ENCODE data around the gene SEMG1.

The SEMG1 gene

GRCh38 chr20:45206725-45207124 is at the start of gene SEMG1:
Gene SEMG1 (plus strand): TSS chr20:45207033. CDS start chr20:45207054, 21 bp downstream.
- DNase-seq, result no peak

DNA sequence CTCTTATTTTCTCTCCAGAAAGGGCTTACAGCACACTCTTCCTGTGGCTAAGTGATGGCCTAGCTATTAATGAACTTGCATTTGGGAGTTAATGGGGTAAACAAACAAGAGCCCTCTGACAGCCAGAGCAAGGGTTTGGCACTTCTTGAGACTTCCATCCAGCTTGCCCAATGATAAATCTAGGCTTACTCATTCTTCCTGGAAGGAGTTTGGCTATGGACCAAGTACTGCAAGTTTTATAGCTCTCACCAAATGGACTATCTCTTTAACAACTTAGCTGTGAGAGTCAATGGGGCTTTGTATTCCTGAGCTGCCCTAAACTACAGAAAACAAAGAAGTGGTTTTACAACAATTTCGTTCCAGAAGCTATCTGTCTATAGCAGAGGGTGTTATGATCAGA is 48.9 kb upstream of the SEMG1 start:
- no peak for DNase-seq

GRCh38 chr20:45163083-45163803 is 43.6 kb upstream of the SEMG1 start:
- no peak for DNase-seq

GRCh38 chr20:45164906-45165305 is 41.9 kb upstream of the SEMG1 start:
- no peak for DNase-seq

DNA sequence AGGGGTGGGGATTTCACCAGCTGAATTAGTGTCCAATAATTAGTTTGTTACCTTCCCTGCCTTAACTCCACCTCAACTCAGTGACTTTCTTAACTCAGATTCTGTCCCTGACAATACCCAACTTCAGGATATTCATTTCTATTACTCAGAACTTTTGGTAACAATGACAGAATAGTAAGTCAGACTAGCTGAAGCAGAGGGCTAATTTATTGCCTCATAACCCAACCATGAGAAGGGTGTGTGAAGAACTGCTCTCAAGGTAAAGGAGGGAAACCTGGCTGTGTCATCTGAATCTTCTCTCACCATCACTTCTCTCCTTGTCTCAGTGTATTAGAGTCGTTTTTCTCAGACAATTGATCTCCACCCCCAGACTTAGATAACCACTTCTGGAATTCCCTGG is 33.3 kb upstream of the SEMG1 start:
- DNase-seq, result no peak

- no peak for DNase-seq
These were observed 32.1 kb upstream of the SEMG1 start, which contains the start of gene PI3 for GRCh38 chr20:45174434-45175364. Gene PI3 (plus strand): TSS chr20:45174902. CDS start chr20:45174923, 21 bp downstream.

GRCh38 chr20:45176526-45177267 is 30.1 kb upstream of the SEMG1 start:
- peak; percentile 11 for DNase-seq

GRCh38 chr20:45179166-45179565 is 27.7 kb upstream of the SEMG1 start:
- DNase-seq, result no peak

DNA sequence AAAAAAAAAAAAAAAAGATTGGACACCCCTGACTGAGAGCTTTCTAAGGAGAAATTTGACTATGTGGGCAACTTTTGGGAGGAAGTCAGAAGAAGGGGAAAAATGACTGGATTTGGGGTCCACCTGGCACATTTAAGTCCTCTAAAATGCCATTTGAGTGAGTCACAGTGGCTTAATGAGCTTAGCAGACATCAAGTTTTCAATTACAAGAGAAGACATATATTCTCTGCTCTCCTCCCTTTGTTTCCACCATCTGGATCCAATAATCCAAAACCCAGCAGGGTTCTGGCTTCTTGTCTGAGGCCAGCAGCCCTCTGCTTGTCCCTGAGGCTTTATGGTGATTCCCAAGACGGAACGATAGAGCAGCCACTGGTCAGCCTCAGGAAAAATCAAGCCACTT is 25.2 kb upstream of the SEMG1 start:
- DNase-seq, result no peak

GRCh38 chr20:45183084-45183483 is 23.7 kb upstream of the SEMG1 start:
- no peak for DNase-seq

DNA sequence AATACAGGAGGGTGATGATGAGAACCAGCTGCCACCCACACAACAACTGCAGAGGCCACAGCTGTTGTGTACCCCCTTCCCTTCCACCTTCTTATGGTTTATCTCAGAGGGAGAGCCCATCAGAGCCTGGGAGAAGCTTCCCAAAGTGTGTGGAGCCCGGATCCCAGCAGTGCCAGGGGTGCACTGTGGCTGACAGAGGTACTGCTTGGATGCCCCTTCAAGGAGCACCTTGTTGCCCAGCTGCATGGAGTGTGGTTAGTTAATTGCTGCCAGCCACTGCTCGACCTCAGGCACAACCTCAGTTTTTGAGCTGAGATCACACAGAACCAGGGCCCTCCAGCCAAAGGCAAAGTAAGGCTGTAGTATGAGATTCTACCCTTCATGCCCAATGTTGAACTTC is 19.1 kb upstream of the SEMG1 start:
- DNase-seq, result no peak

- DNase-seq, result no peak
These were observed 17.7 kb upstream of the SEMG1 start for GRCh38 chr20:45189067-45189609.

DNA sequence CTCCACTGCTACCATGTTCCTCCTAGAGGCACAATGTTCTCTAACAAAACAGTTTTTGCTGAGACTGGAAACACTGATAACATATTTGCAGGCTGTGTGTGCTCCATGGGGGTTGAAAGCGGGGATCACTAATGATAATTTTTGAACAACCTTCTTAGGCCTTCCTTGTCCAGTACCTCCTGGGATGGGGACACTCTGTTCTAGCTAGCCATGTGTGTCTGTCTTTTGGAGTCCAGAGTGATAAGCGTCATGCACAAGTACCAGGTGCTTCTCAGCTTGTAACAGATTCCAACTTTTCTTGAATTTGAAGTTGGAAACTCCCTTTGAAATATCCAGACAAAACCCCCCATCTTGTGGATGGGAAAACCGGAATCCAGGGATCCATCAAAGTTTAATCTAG is 17.0 kb upstream of the SEMG1 start:
- no peak for DNase-seq

DNA sequence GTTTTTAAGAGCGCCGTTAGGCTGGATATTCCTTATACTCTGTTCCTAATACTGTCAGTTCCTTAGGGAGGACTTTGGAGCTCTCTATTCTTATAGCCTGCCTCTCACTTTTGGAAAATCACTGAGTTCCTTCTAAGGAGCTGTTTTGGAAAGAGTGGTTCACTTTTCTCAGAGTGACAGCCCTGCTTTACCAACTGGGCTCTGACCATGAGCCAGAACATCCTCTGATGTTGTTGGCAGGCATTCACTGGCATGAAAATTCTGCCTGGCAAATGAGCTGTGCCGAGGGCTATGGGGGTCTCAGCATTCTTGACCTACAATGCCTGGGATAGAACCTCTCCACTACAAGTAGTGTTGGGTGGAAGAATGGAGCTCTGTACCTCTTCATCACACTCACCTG is 14.9 kb upstream of the SEMG1 start:
- DNase-seq, result no peak

GRCh38 chr20:45193331-45193730 is 13.5 kb upstream of the SEMG1 start:
- DNase-seq, result no peak

- DNase-seq, result no peak
These were observed 3.1 kb downstream of the SEMG1 start for GRCh38 chr20:45209924-45210323.

- DNase-seq, result no peak
These were observed 5.0 kb downstream of the SEMG1 start for GRCh38 chr20:45211569-45212474.

DNA sequence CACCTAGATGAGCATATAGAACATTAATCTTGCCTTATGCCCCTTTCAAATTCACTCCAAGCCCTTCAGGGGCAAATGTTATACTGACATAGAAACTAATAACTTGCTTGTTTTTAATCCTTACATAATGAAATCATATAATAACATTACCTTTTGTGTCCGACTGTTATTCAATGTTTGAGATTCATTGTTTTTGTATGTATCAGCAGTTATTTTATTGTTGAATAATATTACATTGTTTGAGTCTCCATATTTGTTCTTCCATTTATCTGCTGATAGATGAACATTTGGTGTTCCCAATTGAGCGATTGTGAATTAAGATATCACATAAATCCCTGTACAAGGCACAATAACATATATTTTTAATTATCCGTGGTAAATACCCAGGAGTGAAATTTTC is 6.0 kb downstream of the SEMG1 start:
- no peak for DNase-seq

- DNase-seq, result no peak
These were observed 11.3 kb downstream of the SEMG1 start for GRCh38 chr20:45218124-45218523.

- DNase-seq, result no peak
These were observed 11.8 kb downstream of the SEMG1 start for GRCh38 chr20:45218636-45219035.

DNA sequence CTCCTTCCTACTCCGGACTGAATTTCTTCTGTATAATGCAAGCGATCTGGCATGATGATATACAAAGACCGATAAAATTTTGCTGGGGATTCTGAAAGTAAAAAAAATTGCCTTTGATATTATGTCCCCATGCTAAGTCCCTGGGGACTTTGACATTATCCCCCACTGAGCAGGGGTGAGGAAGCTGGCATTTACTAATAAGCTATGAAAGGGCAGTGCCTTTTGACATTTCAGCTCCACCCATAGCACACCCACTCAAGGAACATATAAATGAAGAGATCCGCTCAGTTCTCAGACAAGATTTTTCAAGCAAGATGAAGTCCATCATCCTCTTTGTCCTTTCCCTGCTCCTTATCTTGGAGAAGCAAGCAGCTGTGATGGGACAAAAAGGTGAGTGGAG is 14.2 kb downstream of the SEMG1 start, which contains the start of gene SEMG2:
Gene SEMG2 (plus strand): TSS at position 298 of the 400 bp plus-strand sequence. CDS start 17 bp downstream, at position 315.
- DNase-seq, result no peak

DNA sequence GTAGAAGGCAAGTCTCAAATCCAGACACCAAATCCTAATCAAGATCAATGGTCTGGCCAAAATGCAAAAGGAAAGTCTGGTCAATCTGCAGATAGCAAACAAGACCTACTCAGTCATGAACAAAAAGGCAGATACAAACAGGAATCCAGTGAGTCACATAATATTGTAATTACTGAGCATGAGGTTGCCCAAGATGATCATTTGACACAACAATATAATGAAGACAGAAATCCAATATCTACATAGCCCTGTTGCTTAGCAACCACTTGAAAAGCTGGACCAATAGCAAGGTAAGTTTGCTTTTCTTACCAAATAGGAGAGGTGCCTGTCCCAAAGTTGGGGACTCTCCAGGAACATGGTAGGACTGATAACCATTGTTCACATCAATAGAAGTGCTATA is 16.3 kb downstream of the SEMG1 start:
- DNase-seq, result no peak
